Smooth muscle cell (in vitro differentiated cells): Measurements from ENCODE around the gene ADCY2. TPM values are rescaled to one million over a fixed set of nuclear protein-coding genes. Genes with fewer than 3 reads are reported as not detected.

Source experiments
- DNase-seq: peaks from one replicate; lab custom pipeline; 2025; ENCODE audit not compliant: unreplicated experiment; lab: John Stamatoyannopoulos, UW
- H2AFZ ChIP-seq: fragments of 200-600 bp; sonication (generic); 2 replicates; pipeline ENCODE4 v1.6.0; 2016; ENCODE audit warnings: antibody characterized with exemption, low read depth, mild to moderate bottlenecking
- H3F3A ChIP-seq: fragments of 200-600 bp; sonication (generic); 2 replicates; pipeline ENCODE4 v1.6.0; 2017; ENCODE audit warnings: antibody characterized with exemption, low read depth
- H3K27ac ChIP-seq: fragments of 200-600 bp; sonication (generic); 2 replicates; pipeline ENCODE4 v1.5.1; 2016; ENCODE audit warnings: low read depth, mild to moderate bottlenecking
- H3K27me3 ChIP-seq: fragments of 200-600 bp; sonication (generic); 2 replicates; pipeline ENCODE4 v1.6.1; 2016; ENCODE audit warnings: low read depth, mild to moderate bottlenecking
- H3K36me3 ChIP-seq: fragments of 200-600 bp; sonication (generic); 2 replicates; pipeline ENCODE4 v1.5.1; 2016; ENCODE audit warnings: low read depth
- H3K4me1 ChIP-seq: fragments of 200-600 bp; sonication (generic); 2 replicates; pipeline ENCODE4 v1.5.1; 2016; ENCODE audit warnings: low read depth
- H3K4me2 ChIP-seq: fragments of 200-600 bp; sonication (generic); 2 replicates; pipeline ENCODE4 v1.6.0; 2016; ENCODE audit warnings: mild to moderate bottlenecking
- H3K4me3 ChIP-seq: fragments of 200-600 bp; sonication (generic); 2 replicates; pipeline ENCODE4 v1.5.1; 2016; ENCODE audit warnings: mild to moderate bottlenecking
- H3K79me2 ChIP-seq: fragments of 200-600 bp; sonication (generic); 2 replicates; pipeline ENCODE4 v1.6.0; 2016; ENCODE audit warnings: low read depth, mild to moderate bottlenecking
- H3K9ac ChIP-seq: fragments of 200-600 bp; sonication (generic); 2 replicates; pipeline ENCODE4 v1.6.0; 2016; ENCODE audit warnings: low read depth
- H3K9me3 ChIP-seq: fragments of 200-600 bp; sonication (generic); replicated peaks from 2 replicates; pipeline ENCODE4 v1.5.1; 2016; ENCODE audit warnings: low read depth
- H4K20me1 ChIP-seq: fragments of 200-600 bp; sonication (generic); 2 replicates; pipeline ENCODE4 v1.6.0; 2016; ENCODE audit warnings: low read depth
- WGBS: methylation state at CpG from one replicate; pipeline ENCODE4 v1.1.7; 2016; ENCODE audit warnings: low lambda C conversion rate; 5-methylcytosine and 5-hydroxymethylcytosine counted together
- polyA plus RNA-seq: library from polyadenylated mRNA; unstranded; fragments of >200 nt; fragmentation: Nextera tagmentation; extraction: Ambion mirVana; gene quantifications from 2 replicates; pipeline ENCODE4 v1.2.1, GENCODE V29; 2016
- total RNA-seq: library from RNA; depleted of rRNA; stranded (reverse); fragments of >200 nt; gene quantifications from 2 replicates; pipeline ENCODE4 v1.2.3, GENCODE V29; 2014
- TF ChIP-seq, protein P1 (sequence below): fragments of 200-600 bp; sonication (generic); IDR thresholded peaks from 2 replicates; pipeline ENCODE4 v1.5.1; 2017; ENCODE audit warnings: borderline replicate concordance, mild to moderate bottlenecking, antibody characterized with exemption; ENCODE audit not compliant: insufficient read depth, poor library complexity, severe bottlenecking

Gene ADCY2
- total and polyA plus RNA-seq, 2 experiments from 2014 or later: 2.8 to 8.0 TPM

DNA sequence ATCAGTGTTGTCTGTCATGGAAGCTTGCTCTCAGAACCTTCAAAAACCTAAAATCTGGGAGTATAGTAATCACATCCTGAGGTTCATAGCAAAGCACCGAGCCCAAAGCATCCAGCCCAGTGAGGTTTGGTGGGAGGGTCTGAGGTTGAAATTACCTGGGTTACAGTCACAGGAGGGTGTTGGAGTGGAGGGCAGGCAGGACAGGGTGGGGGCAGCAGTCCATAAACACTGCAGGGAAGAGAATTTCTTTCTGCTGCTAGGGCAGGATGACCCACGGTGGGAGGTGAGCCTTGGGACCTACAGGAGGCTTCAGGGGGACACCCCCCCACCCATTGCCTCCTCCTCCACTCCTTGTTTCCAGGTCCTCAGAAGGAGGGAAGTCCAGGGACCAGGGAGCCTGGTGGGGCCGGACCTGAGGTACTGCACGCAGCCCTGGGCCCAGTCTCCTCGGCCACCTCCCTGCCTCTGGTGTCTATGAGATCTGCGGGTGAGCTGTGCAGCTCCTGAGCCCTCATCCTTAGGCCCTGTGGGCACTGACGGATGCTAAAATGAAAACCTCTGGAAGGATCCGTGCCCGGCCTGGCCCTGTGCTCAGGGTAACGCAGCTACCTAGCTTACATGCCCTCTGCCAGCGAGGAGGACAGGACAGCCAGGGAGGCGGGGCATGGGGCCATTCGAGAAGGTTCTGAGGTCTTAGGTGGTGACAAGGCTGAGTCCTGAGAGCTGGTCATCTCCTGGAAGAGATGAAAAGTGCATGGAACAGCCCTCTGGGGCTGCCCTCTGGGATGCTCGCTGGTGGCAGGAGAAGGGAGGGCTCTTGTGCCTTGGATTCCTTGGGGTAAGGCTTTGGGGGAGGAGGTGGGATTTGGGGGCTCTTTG is 1.8 kb upstream of the ADCY2 start:
- no peak overlapping the region for H3K9ac ChIP-seq
- no peak overlapping the region for H3K4me2 ChIP-seq
- H3K27ac ChIP-seq: no peak overlapping the region
- H3K4me1 ChIP-seq: peaks cover 3% of the 10 kb centered on the region
- no peak for DNase-seq
- H3K4me3 ChIP-seq: no peak overlapping the region
- TF ChIP-seq, protein P1, sequence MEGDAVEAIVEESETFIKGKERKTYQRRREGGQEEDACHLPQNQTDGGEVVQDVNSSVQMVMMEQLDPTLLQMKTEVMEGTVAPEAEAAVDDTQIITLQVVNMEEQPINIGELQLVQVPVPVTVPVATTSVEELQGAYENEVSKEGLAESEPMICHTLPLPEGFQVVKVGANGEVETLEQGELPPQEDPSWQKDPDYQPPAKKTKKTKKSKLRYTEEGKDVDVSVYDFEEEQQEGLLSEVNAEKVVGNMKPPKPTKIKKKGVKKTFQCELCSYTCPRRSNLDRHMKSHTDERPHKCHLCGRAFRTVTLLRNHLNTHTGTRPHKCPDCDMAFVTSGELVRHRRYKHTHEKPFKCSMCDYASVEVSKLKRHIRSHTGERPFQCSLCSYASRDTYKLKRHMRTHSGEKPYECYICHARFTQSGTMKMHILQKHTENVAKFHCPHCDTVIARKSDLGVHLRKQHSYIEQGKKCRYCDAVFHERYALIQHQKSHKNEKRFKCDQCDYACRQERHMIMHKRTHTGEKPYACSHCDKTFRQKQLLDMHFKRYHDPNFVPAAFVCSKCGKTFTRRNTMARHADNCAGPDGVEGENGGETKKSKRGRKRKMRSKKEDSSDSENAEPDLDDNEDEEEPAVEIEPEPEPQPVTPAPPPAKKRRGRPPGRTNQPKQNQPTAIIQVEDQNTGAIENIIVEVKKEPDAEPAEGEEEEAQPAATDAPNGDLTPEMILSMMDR: no peak
- peak overlapping the region; percentile 19 for H2AFZ ChIP-seq
- WGBS: 88% methylated on average over 14 of the region's 14 CpGs
- H3K79me2 ChIP-seq: peaks cover 5% of the 10 kb centered on the region
- H3K9me3 ChIP-seq: no peaks in the 10 kb centered on the region
- H3F3A ChIP-seq: peaks cover 12% of the 10 kb centered on the region
- no peaks in the 10 kb centered on the region for H3K36me3 ChIP-seq
- peaks cover 13% of the 10 kb centered on the region for H3K27me3 ChIP-seq
- no peaks in the 10 kb centered on the region for H4K20me1 ChIP-seq

- H3K9ac ChIP-seq: no peak overlapping the region
- no peak overlapping the region for H3K27ac ChIP-seq
- H4K20me1 ChIP-seq: no peaks in the 10 kb centered on the region
- peaks cover 3% of the 10 kb centered on the region for H3K4me1 ChIP-seq
- peak overlapping the region; percentile 86 for H3K4me2 ChIP-seq
- WGBS: 5% methylated on average over 45 of the region's 45 CpGs
- peak overlapping the region; percentile 50 for H3K4me3 ChIP-seq
- H3K27me3 ChIP-seq: peaks cover 14% of the 10 kb centered on the region
- no peaks in the 10 kb centered on the region for H3K9me3 ChIP-seq
- peaks cover 10% of the 10 kb centered on the region for H3K79me2 ChIP-seq
- peak overlapping the region; percentile 76 for H2AFZ ChIP-seq
- H3F3A ChIP-seq: peaks cover 12% of the 10 kb centered on the region
- H3K36me3 ChIP-seq: no peaks in the 10 kb centered on the region
- peak; percentile 52 for DNase-seq
- TF ChIP-seq, protein P1: no peak
Observed at GRCh38 chr5:7394889-7395431, 978 bp upstream of the ADCY2 start.

- Histone ChIP-seq H3K4me3 (peak overlapping the region; percentile 50), H3K9ac (no peak overlapping the region), H3K9me3 (no peaks in the 10 kb centered on the region), H3K4me2 (peak overlapping the region; percentile 86), H4K20me1 (no peaks in the 10 kb centered on the region), H3K27ac (no peak overlapping the region), H3K36me3 (no peaks in the 10 kb centered on the region), H3F3A (peaks cover 12% of the 10 kb centered on the region), H3K4me1 (peaks cover 3% of the 10 kb centered on the region), H2AFZ (peak overlapping the region; percentile 76), H3K79me2 (peaks cover 11% of the 10 kb centered on the region), H3K27me3 (peaks cover 14% of the 10 kb centered on the region)
- DNase-seq: no peak
- TF ChIP-seq, protein P1: no peak
- 0% methylated on average over 11 of the region's 31 CpGs for WGBS
Observed at GRCh38 chr5:7395432-7395946, 449 bp upstream of the ADCY2 start.
